Body of pancreas (tissue), 4 donors: ENCODE measurements around the gene POLN. TPM values are rescaled to one million over a fixed set of nuclear protein-coding genes. Genes with fewer than 3 reads are reported as not detected.
A peak's percentile ranks its signal among the peaks of the same experiment; 100 is the strongest.

ENCODE experiments used
- ATAC-seq: fragments of 150-250 bp; one replicate; pipeline ENCODE4 v1.9.1; 2016
- DNase-seq, 4 donors: peaks; one replicate each; pipeline ENCODE4 v3.0.0-alpha.2; 2019
- H3K27ac ChIP-seq, 4 donors: fragments of 200-600 bp; sonication (generic); 1 replicate in 3 of 4; 2 replicates in 1 of 4; pipeline versions ENCODE4 v1.5.1 to v1.6.1; 2016 to 2019; ENCODE audit warnings: mild to moderate bottlenecking in 1 of 4, mixed read lengths in 1 of 4, moderate library complexity in 1 of 4
- H3K27me3 ChIP-seq, 2 donors: fragments of 200-600 bp; sonication (generic); one replicate each; pipeline ENCODE4 v1.6.0; 2016; ENCODE audit warnings: mild to moderate bottlenecking in 1 of 2
- H3K36me3 ChIP-seq, 2 donors: fragments of 200-600 bp; sonication (generic); replicated peaks in 1 of 2; 2 replicates each; pipeline ENCODE4 v1.5.1; 2016; ENCODE audit warnings: low read depth in 2 of 2; ENCODE audit not compliant: insufficient read depth in 1 of 2
- H3K4me1 ChIP-seq: fragments of 200-600 bp; sonication (generic); one replicate; pipeline ENCODE4 v1.6.0; 2016
- H3K4me3 ChIP-seq, 2 donors: fragments of 200-600 bp; sonication (generic); 1 replicate in 1 of 2; 2 replicates in 1 of 2; pipeline ENCODE4 v1.5.1; 2016 to 2019
- H3K9me3 ChIP-seq, 3 donors: fragments of 200-600 bp; sonication (generic); 1 replicate in 2 of 3; 2 replicates in 1 of 3; pipeline ENCODE4 v1.5.1; 2016
- POLR2A ChIP-seq, 3 donors: fragments of 450-650 bp; IDR thresholded peaks; one replicate each; pipeline ENCODE4 v1.6.1; 2016; ENCODE audit warnings: antibody characterized with exemption in 3 of 3, mild to moderate bottlenecking in 2 of 3
- WGBS, 2 donors: methylation state at CpG; one replicate each; pipeline ENCODE4 v1.1.5; 2017; 5-methylcytosine and 5-hydroxymethylcytosine counted together
- intact Hi-C: fragments of 100-400 bp; cut with DNase I; formaldehyde crosslinking; loops from one replicate; pipeline ENCODE4 v1.15.1; 2023
- total RNA-seq, 2 donors: library from RNA; depleted of rRNA; stranded (reverse); fragments of >200 nt; gene quantifications; one replicate each; pipeline ENCODE4 v1.1.0, GENCODE V29; 2016
- TF ChIP-seq, protein P1 (sequence below), 7 experiments: fragments of 450-650 bp in 4 of 7; fragments of 200-600 bp in 3 of 7; sonication (generic) in 3 of 7; IDR thresholded peaks; one replicate each; pipeline ENCODE4 v1.5.1; 2016 to 2019; ENCODE audit warnings: antibody characterized with exemption in 7 of 7

POLN gene
- total RNA-seq, 2 donors from 2014 or later: 4.9 to 5.9 TPM

- intact Hi-C loops: no loop called here
- DNase-seq: no peak
- H3K27ac ChIP-seq: peak overlapping the region in 3 of 4 donors; percentile 30 to 61 (median 40)
- TF ChIP-seq, protein P1, sequence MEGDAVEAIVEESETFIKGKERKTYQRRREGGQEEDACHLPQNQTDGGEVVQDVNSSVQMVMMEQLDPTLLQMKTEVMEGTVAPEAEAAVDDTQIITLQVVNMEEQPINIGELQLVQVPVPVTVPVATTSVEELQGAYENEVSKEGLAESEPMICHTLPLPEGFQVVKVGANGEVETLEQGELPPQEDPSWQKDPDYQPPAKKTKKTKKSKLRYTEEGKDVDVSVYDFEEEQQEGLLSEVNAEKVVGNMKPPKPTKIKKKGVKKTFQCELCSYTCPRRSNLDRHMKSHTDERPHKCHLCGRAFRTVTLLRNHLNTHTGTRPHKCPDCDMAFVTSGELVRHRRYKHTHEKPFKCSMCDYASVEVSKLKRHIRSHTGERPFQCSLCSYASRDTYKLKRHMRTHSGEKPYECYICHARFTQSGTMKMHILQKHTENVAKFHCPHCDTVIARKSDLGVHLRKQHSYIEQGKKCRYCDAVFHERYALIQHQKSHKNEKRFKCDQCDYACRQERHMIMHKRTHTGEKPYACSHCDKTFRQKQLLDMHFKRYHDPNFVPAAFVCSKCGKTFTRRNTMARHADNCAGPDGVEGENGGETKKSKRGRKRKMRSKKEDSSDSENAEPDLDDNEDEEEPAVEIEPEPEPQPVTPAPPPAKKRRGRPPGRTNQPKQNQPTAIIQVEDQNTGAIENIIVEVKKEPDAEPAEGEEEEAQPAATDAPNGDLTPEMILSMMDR (IDR thresholded peaks at IDR 0.05): no peak
- no peak for TF ChIP-seq POLR2A (IDR thresholded peaks at IDR 0.05)
- peaks cover 30% of the 10 kb centered on the region for H3K4me1 ChIP-seq
- H3K4me3 ChIP-seq: no peak overlapping the region
- H3K9me3 ChIP-seq: no peaks in the 10 kb centered on the region
- H3K27me3 ChIP-seq: no peaks in the 10 kb centered on the region
- no peaks in the 10 kb centered on the region for H3K36me3 ChIP-seq
- ATAC-seq: peak; percentile 14
- WGBS, 2 donors: 4 to 7% methylated on average over 12 to 74 of the region's 102 CpGs
Measured at GRCh38 chr4:2059726-2060602, 182.0 kb downstream of the POLN start.

DNA sequence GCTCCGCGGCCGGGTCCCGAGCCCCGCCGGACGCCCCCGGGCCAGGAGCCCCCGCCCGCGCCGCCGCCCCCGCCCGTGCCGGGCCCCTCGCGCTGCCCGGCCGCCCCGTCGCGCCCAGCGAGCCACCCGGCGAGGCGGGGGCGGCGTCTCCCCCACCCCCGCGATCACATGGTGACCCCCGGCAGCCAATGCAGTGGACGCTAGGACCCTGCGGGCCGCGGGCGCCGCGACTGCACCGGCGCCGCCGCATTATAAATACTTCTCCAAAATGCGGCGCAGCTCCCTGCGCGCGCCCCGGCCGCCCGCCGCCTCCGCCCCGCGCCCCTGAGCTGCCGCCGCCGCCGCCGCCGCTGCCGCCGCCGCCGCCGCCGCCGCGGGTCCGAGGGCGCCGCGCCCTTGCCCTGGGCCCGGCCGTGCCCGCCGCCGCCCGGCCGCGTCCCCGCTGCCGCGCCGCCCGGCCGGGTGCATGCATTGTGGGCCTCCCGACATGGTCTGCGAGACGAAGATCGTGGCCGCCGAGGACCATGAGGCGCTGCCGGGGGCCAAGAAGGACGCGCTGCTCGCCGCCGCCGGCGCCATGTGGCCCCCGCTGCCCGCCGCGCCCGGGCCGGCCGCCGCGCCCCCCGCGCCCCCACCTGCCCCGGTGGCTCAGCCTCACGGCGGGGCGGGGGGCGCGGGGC is 182.7 kb downstream of the POLN start, which contains the start of gene NAT8L:
NAT8L (plus strand) TSS at position 282 of the 680 bp plus-strand sequence; CDS start at position 467, 185 bp downstream.
- Histone ChIP-seq H3K27me3 (no peaks in the 10 kb centered on the region), H3K4me1 (peaks cover 30% of the 10 kb centered on the region), H3K9me3 (no peaks in the 10 kb centered on the region), H3K4me3 (no peak within 1 kb of the TSS), H3K27ac (peak within 1 kb of the TSS in 3 of 4 donors; percentile 30 to 61 (median 40)), H3K36me3 (no peaks in the 10 kb centered on the region)
- TF ChIP-seq POLR2A (IDR thresholded peaks at IDR 0.05): no peak
- TF ChIP-seq, protein P1 (IDR thresholded peaks at IDR 0.05): no peak
- peak; percentile 53 for ATAC-seq
- DNase-seq: peak in 3 of 4 donors; percentile 33 to 66 (median 49)
- 0% methylated on average over 52 of the region's 119 CpGs; no CpG with 5 or more reads in 1 of the 2 donors for WGBS, 2 donors
- intact Hi-C loops: no loop called here

GRCh38 chr4:2058264-2059045 is 183.5 kb downstream of the POLN start:
- peaks cover 30% of the 10 kb centered on the region for H3K4me1 ChIP-seq
- peak overlapping the region in 1 of 4 donors; percentile 54 for H3K27ac ChIP-seq
- ATAC-seq (peak; percentile 26), DNase-seq (no peak)
- no peak overlapping the region for H3K4me3 ChIP-seq
- no peaks in the 10 kb centered on the region for H3K27me3 ChIP-seq
- intact Hi-C loops: no loop called here
- WGBS, 2 donors: 0 to 9% methylated on average over 12 to 49 of the region's 93 CpGs
- TF ChIP-seq POLR2A (IDR thresholded peaks at IDR 0.05): no peak
- TF ChIP-seq, protein P1 (IDR thresholded peaks at IDR 0.05): no peak
- H3K36me3 ChIP-seq: no peaks in the 10 kb centered on the region
- no peaks in the 10 kb centered on the region for H3K9me3 ChIP-seq

GRCh38 chr4:2057382-2058065 is 184.4 kb downstream of the POLN start:
- intact Hi-C loops: no loop called here
- Histone ChIP-seq H3K4me3 (no peak overlapping the region), H3K27me3 (no peaks in the 10 kb centered on the region), H3K27ac (no peak overlapping the region), H3K36me3 (no peaks in the 10 kb centered on the region), H3K4me1 (peaks cover 24% of the 10 kb centered on the region), H3K9me3 (no peaks in the 10 kb centered on the region)
- WGBS, 2 donors: 79% methylated on average over 26 of the region's 26 CpGs
- no peak for TF ChIP-seq POLR2A (IDR thresholded peaks at IDR 0.05)
- TF ChIP-seq, protein P1 (IDR thresholded peaks at IDR 0.05): no peak
- ATAC-seq (no peak), DNase-seq (no peak)
